GM18861 (cell line): Measurements from ENCODE around the gene SPDYE9.
"Not testable (repeated sequence)": the region's sequence is repeated elsewhere in the genome, so short reads cannot be mapped to it uniquely, and the experiment has no call there.

Experiments
- ATAC-seq: cut with Tn5 transposase; IDR thresholded peaks from one replicate; pipeline ENCODE4 v1.9.1; 2021; ENCODE audit not compliant: unreplicated experiment

The SPDYE9 gene

GRCh38 chr7:73085938-73086337 lies at the start of gene SPDYE9:
Gene SPDYE9 (minus strand): TSS chr7:73086038. CDS start chr7:73084238, 1,800 bp downstream.
- ATAC-seq, result not testable (repeated sequence)

- not testable (repeated sequence) for ATAC-seq
Measured at GRCh38 chr7:73134866-73135265, 49.0 kb upstream of the SPDYE9 start.

GRCh38 chr7:73132651-73133217 lies 46.9 kb upstream of the SPDYE9 start:
- not testable (repeated sequence) for ATAC-seq

GRCh38 chr7:73130612-73131011 lies 44.8 kb upstream of the SPDYE9 start:
- ATAC-seq, result not testable (repeated sequence)

- ATAC-seq, result not testable (repeated sequence)
Measured at GRCh38 chr7:73124126-73124525, 38.3 kb upstream of the SPDYE9 start.

- not testable (repeated sequence) for ATAC-seq
Measured at GRCh38 chr7:73122778-73123447, 37.1 kb upstream of the SPDYE9 start.

- not testable (repeated sequence) for ATAC-seq
Measured at GRCh38 chr7:73118155-73118554, 32.3 kb upstream of the SPDYE9 start.

GRCh38 chr7:73057811-73058210 lies 28.0 kb downstream of the SPDYE9 start, which contains the start of gene SPDYE11:
Gene SPDYE11 (minus strand): TSS chr7:73057911. CDS start chr7:73056111, 1,800 bp downstream.
- not testable (repeated sequence) for ATAC-seq

GRCh38 chr7:73029666-73030065 lies 56.2 kb downstream of the SPDYE9 start, which contains the start of gene SPDYE8:
Gene SPDYE8 (minus strand): TSS chr7:73029766. CDS start chr7:73027966, 1,800 bp downstream.
- not testable (repeated sequence) for ATAC-seq
